Measurements from ENCODE around the gene MIB2. TPM values are rescaled to one million over a fixed set of nuclear protein-coding genes. Genes with fewer than 3 reads are reported as not detected.

The MIB2 gene
- total RNA-seq, 4 donors from 2014 or later, result 94.2 to 346 (median 224) TPM

- TF ChIP-seq CTCF (IDR thresholded peaks at IDR 0.05), result no peak
- no peak for TF ChIP-seq EP300 (IDR thresholded peaks at IDR 0.05; ENCODE audit: low read depth)
- no peak for TF ChIP-seq POLR2A (IDR thresholded peaks at IDR 0.05)
- in situ Hi-C loops (cut with MboI; ENCODE audit: low pct_ligation_motif_present in 1 of 4, low pct_unique_long_range_greater_than_20kb in 1 of 4, low sequenced_read_pairs in 3 of 4) (no loop called here), intact Hi-C loops (cut with DNase I; ENCODE audit: low total_unique reads) (no loop called here)
- peaks cover 5 to 15% (median 10%) of the 10 kb centered on the region in 4 donors for H3K4me1 ChIP-seq
- H3K27me3 ChIP-seq, result peaks cover 56% of the 10 kb centered on the region
- no peak overlapping the region for H3K27ac ChIP-seq
- H3K4me3 ChIP-seq, result no peak overlapping the region
- no peak for DNase-seq
- H3K36me3 ChIP-seq, result no peaks in the 10 kb centered on the region
- WGBS, 2 donors (ENCODE audit: low coverage in 1 of 2), result 88 to 100% methylated on average over 4 to 11 of the region's 15 CpGs
- no peaks in the 10 kb centered on the region for H3K9me3 ChIP-seq
Observed at GRCh38 chr1:1601564-1602303, 13.6 kb upstream of the MIB2 start.

- peaks cover 51% of the 10 kb centered on the region for H3K27me3 ChIP-seq
- intact Hi-C loops (cut with DNase I; ENCODE audit: low total_unique reads), result no loop called here
- 38 to 55% methylated on average over 7 to 18 of the region's 18 CpGs for WGBS, 2 donors (ENCODE audit: low coverage in 1 of 2)
Observed at GRCh38 chr1:1602304-1602967, 12.9 kb upstream of the MIB2 start.

GRCh38 chr1:1602968-1603506, 12.3 kb upstream of the MIB2 start:
- 60% methylated on average over 13 of the region's 13 CpGs; no CpG with 5 or more reads in 1 of the 2 donors for WGBS, 2 donors (ENCODE audit: low coverage in 1 of 2)
- TF ChIP-seq POLR2A (IDR thresholded peaks at IDR 0.05) (no peak), EP300 (IDR thresholded peaks at IDR 0.05; ENCODE audit: low read depth) (no peak), CTCF (IDR thresholded peaks at IDR 0.05) (no peak), POLR2AphosphoS5 (IDR thresholded peaks at IDR 0.05) (no peak)
- Histone ChIP-seq H3K27me3 (peaks cover 45% of the 10 kb centered on the region), H3K27ac (no peak overlapping the region), H3K4me3 (no peak overlapping the region), H3K4me1 (peaks cover 5 to 11% (median 10%) of the 10 kb centered on the region in 4 donors), H3K36me3 (no peaks in the 10 kb centered on the region), H3K9me3 (no peaks in the 10 kb centered on the region)
- intact Hi-C loops (cut with DNase I; ENCODE audit: low total_unique reads) (no loop called here), in situ Hi-C loops (cut with MboI; ENCODE audit: low pct_ligation_motif_present in 1 of 4, low pct_unique_long_range_greater_than_20kb in 1 of 4, low sequenced_read_pairs in 3 of 4) (no loop called here)
- DNase-seq, result no peak

More at GRCh38 chr1:1602304-1602967, 12.9 kb upstream of the MIB2 start:
- Histone ChIP-seq H3K4me3 (no peak overlapping the region), H3K4me1 (peaks cover 5 to 14% (median 10%) of the 10 kb centered on the region in 4 donors), H3K36me3 (no peaks in the 10 kb centered on the region), H3K9me3 (no peaks in the 10 kb centered on the region), H3K27ac (no peak overlapping the region)
- DNase-seq, result no peak
- TF ChIP-seq EP300 (IDR thresholded peaks at IDR 0.05; ENCODE audit: low read depth) (no peak), CTCF (IDR thresholded peaks at IDR 0.05) (no peak), POLR2A (IDR thresholded peaks at IDR 0.05) (no peak), POLR2AphosphoS5 (IDR thresholded peaks at IDR 0.05) (no peak)
- in situ Hi-C loops (cut with MboI; ENCODE audit: low pct_ligation_motif_present in 1 of 4, low pct_unique_long_range_greater_than_20kb in 1 of 4, low sequenced_read_pairs in 3 of 4), result no loop called here

GRCh38 chr1:1603671-1604373, 11.5 kb upstream of the MIB2 start:
- TF ChIP-seq CTCF (IDR thresholded peaks at IDR 0.05), result no peak
- TF ChIP-seq POLR2AphosphoS5 (IDR thresholded peaks at IDR 0.05), result no peak
- TF ChIP-seq EP300 (IDR thresholded peaks at IDR 0.05; ENCODE audit: low read depth), result no peak
- no peak for TF ChIP-seq POLR2A (IDR thresholded peaks at IDR 0.05)
- H3K9me3 ChIP-seq, result no peaks in the 10 kb centered on the region
- H3K27me3 ChIP-seq, result peaks cover 37% of the 10 kb centered on the region
- H3K4me1 ChIP-seq, result peaks cover 5 to 11% (median 10%) of the 10 kb centered on the region in 4 donors
- in situ Hi-C loops (cut with MboI; ENCODE audit: low pct_ligation_motif_present in 1 of 4, low pct_unique_long_range_greater_than_20kb in 1 of 4, low sequenced_read_pairs in 3 of 4) (no loop called here), intact Hi-C loops (cut with DNase I; ENCODE audit: low total_unique reads) (no loop called here)
- no peak for DNase-seq
- no peak overlapping the region for H3K27ac ChIP-seq
- 10 to 68% methylated on average over 2 to 9 of the region's 13 CpGs for WGBS, 2 donors (ENCODE audit: low coverage in 1 of 2)
- no peak overlapping the region for H3K4me3 ChIP-seq
- no peaks in the 10 kb centered on the region for H3K36me3 ChIP-seq

Data from transverse colon (tissue), 4 donors.